Endothelial cell of umbilical vein (primary cell): ENCODE measurements around the gene INTS4. TPM values are rescaled to one million over a fixed set of nuclear protein-coding genes. Genes with fewer than 3 reads are reported as not detected.
"Not testable (repeated sequence)": the region's sequence is repeated elsewhere in the genome, so short reads cannot be mapped to it uniquely, and the experiment has no call there.

Experiments
- BruUV-seq: library from RNA; stranded (reverse); fragments of 400-500 nt; replicated peaks from 2 replicates; lab custom pipeline; 2021; lab: Mats Ljungman, UMichigan
- CTCF ChIA-PET: fragments of 300-600, 350-600 bp; sonication (Branson Sonifier 250); formaldehyde crosslinking; loops from one replicate; lab custom pipeline; 2021; ENCODE audit warnings: antibody characterized with exemption, inconsistent platforms; lab: Charles Lee
- POLR2A ChIA-PET: fragments of 300-600, 350-600 bp; sonication (Branson Sonifier 250); formaldehyde crosslinking; loops from one replicate; lab custom pipeline; 2021; ENCODE audit warnings: antibody characterized with exemption, inconsistent platforms; lab: Charles Lee
- DNase-seq: peaks from one replicate; pipeline ENCODE4 v3.0.0-alpha.2; 2011; ENCODE audit warnings: low read depth, low spot score
- FAIRE-seq: peaks from 2 replicates; lab custom pipeline; 2011; peaks lifted over from hg19 to GRCh38; lab: Jason Lieb, UNC
- H2AFZ ChIP-seq: 2 replicates; pipeline ENCODE4 v1.6.0; 2012; ENCODE audit warnings: low read depth, low read length, control low read depth, inconsistent platforms
- H3K27ac ChIP-seq: 2 replicates; pipeline ENCODE4 v1.5.1; 2011; ENCODE audit warnings: low read depth, mild to moderate bottlenecking, control low read depth, low read length, moderate library complexity; ENCODE audit not compliant: insufficient read depth
- H3K27me3 ChIP-seq, 2 experiments: 2 replicates each; pipeline versions ENCODE4 v1.6.0 to v1.6.1; 2011; ENCODE audit warnings: low read length in 2 of 2, mixed read lengths in 1 of 2; ENCODE audit not compliant: control insufficient read depth in 2 of 2, insufficient read depth in 2 of 2
- H3K36me3 ChIP-seq, 2 experiments: 2 replicates in 1 of 2; 3 replicates in 1 of 2; pipeline ENCODE4 v1.5.1; 2011; ENCODE audit warnings: low read length in 2 of 2, mild to moderate bottlenecking in 1 of 2, moderate library complexity in 1 of 2; ENCODE audit not compliant: control insufficient read depth in 2 of 2, insufficient read depth in 2 of 2; ENCODE audit errors: extremely low read depth in 1 of 2
- H3K4me1 ChIP-seq: 3 replicates; pipeline ENCODE4 v1.5.1; 2011; ENCODE audit warnings: mild to moderate bottlenecking, low read length; ENCODE audit not compliant: control insufficient read depth, insufficient read depth; ENCODE audit errors: extremely low read depth
- H3K4me2 ChIP-seq: 2 replicates; pipeline ENCODE4 v1.6.1; 2011; ENCODE audit warnings: low read length, control low read depth, mixed read lengths; ENCODE audit not compliant: insufficient read depth
- H3K4me3 ChIP-seq, 3 experiments: fragments of 200-600 bp in 1 of 3; sonication (generic), shearing (Covaris generic) in 1 of 3; replicated peaks in 1 of 3; 2 replicates each; pipeline ENCODE4 v1.5.1; 2011 to 2016; ENCODE audit warnings: control low read depth in 3 of 3, low read length in 3 of 3, mild to moderate bottlenecking in 2 of 3, inconsistent platforms in 1 of 3, low read depth in 1 of 3, moderate library complexity in 1 of 3; ENCODE audit not compliant: insufficient read depth in 1 of 3
- H3K79me2 ChIP-seq: 2 replicates; pipeline ENCODE4 v1.6.0; 2012; ENCODE audit warnings: low read length, inconsistent platforms; ENCODE audit not compliant: control insufficient read depth, insufficient read depth
- H3K9ac ChIP-seq: replicated peaks from 2 replicates; pipeline ENCODE3; 2011; ENCODE audit warnings: low read length, control low read depth; ENCODE audit not compliant: insufficient read depth; ENCODE audit errors: extremely low read depth
- H3K9me1 ChIP-seq: replicated peaks from 3 replicates; pipeline ENCODE4 v1.6.0; 2011; ENCODE audit warnings: mild to moderate bottlenecking, low read length; ENCODE audit not compliant: control insufficient read depth, insufficient read depth; ENCODE audit errors: extremely low read depth
- H3K9me3 ChIP-seq: replicated peaks from 2 replicates; pipeline ENCODE4 v1.5.1; 2012; ENCODE audit warnings: low read length, inconsistent platforms; ENCODE audit not compliant: control insufficient read depth, insufficient read depth
- H4K20me1 ChIP-seq: replicated peaks from 2 replicates; pipeline ENCODE3; 2011; ENCODE audit warnings: mild to moderate bottlenecking, low read length; ENCODE audit not compliant: control insufficient read depth, insufficient read depth; ENCODE audit errors: extremely low read depth
- FOS ChIP-seq: IDR thresholded peaks from 2 replicates; pipeline ENCODE4 v1.6.1; 2011; ENCODE audit warnings: mild to moderate bottlenecking, low read length, moderate library complexity, borderline replicate concordance; ENCODE audit not compliant: insufficient read depth
- GATA2 ChIP-seq: IDR thresholded peaks from 2 replicates; pipeline ENCODE4 v1.7.0; 2011; ENCODE audit warnings: low read depth, mild to moderate bottlenecking, moderate library complexity, mixed read lengths, low read length; ENCODE audit not compliant: insufficient read length, insufficient read depth
- JUN ChIP-seq: IDR thresholded peaks from 2 replicates; pipeline ENCODE4 v1.6.1; 2011; ENCODE audit warnings: borderline replicate concordance, low read depth; ENCODE audit not compliant: insufficient read length, insufficient read depth
- POLR2AphosphoS5 ChIP-seq: IDR thresholded peaks from 2 replicates; pipeline ENCODE4 v1.6.1; 2012; ENCODE audit warnings: low read depth, mild to moderate bottlenecking, control low read depth, low read length, moderate library complexity; ENCODE audit not compliant: insufficient read depth
- dilution Hi-C: fragments of 300-500 bp; cut with MboI; formaldehyde crosslinking; loops from one replicate; pipeline ENCODE4 v1.15.0; 2019; ENCODE audit warnings: low sequenced_read_pairs; ENCODE audit not compliant: extremely low pct_ligation_motif_present
- intact Hi-C: fragments of 100-400 bp; cut with micrococcal nuclease; formaldehyde crosslinking; loops from one replicate; pipeline ENCODE4 v1.10.0; 2022
- polyA plus RNA-seq, 4 experiments: library from polyadenylated mRNA; depleted of rRNA in 3 of 4; stranded (reverse) in 3 of 4; unstranded in 1 of 4; fragments of >200 nt; gene quantifications; 2 replicates each; pipeline versions ENCODE4 v1.2.1 to v1.2.3, GENCODE V29; 2011 to 2012; ENCODE audit warnings: missing spikeins in 1 of 4
- total RNA-seq: library from RNA; stranded (reverse); gene quantifications from 2 replicates; pipeline ENCODE4 v1.2.3, GENCODE V29; 2021

INTS4 gene
- total and polyA plus RNA-seq, 2 donors (not counting 3 experiments of a cell fraction or from before 2014, with no cell fraction given) = 29.2 to 37.8 TPM

- H3K36me3 ChIP-seq, dilution Hi-C loops, H3K9me3 ChIP-seq, H3K79me2 ChIP-seq, intact Hi-C loops, POLR2A ChIA-PET, CTCF ChIA-PET, H3K9ac ChIP-seq, H3K27me3 ChIP-seq, H3K27ac ChIP-seq, BruUV-seq, H4K20me1 ChIP-seq, H3K9me1 ChIP-seq, H2AFZ ChIP-seq, H3K4me3 ChIP-seq: not testable (repeated sequence)
- FAIRE-seq (peak; percentile 55), DNase-seq (peak; percentile 60)
- TF ChIP-seq POLR2AphosphoS5 = peak; percentile 28
- TF ChIP-seq JUN = peak; percentile 48
- TF ChIP-seq FOS = peak; percentile 52
- peak; percentile 83 for TF ChIP-seq GATA2
- Histone ChIP-seq H3K4me2 (peak overlapping the region; percentile 16), H3K4me1 (peaks cover 15% of the 10 kb centered on the region)
These were observed 63.9 kb downstream of the INTS4 start for GRCh38 chr11:77930334-77931208.

- CTCF ChIA-PET, H3K9me3 ChIP-seq, dilution Hi-C loops, H3K4me3 ChIP-seq, H3K27ac ChIP-seq, H4K20me1 ChIP-seq, H3K4me2 ChIP-seq, H3K36me3 ChIP-seq, H3K9ac ChIP-seq, DNase-seq, BruUV-seq, H3K27me3 ChIP-seq, H3K79me2 ChIP-seq, intact Hi-C loops, H3K9me1 ChIP-seq, H2AFZ ChIP-seq, POLR2A ChIA-PET, FAIRE-seq: not testable (repeated sequence)
- H3K4me1 ChIP-seq = peaks cover 13% of the 10 kb centered on the region
These were observed 76.8 kb downstream of the INTS4 start for GRCh38 chr11:77917713-77918112.
